NT2/D1 (cell line): ENCODE data around the gene SLC27A3.
"Not testable (repeated sequence)": the region's sequence is repeated elsewhere in the genome, so short reads cannot be mapped to it uniquely, and the experiment has no call there.

Experiments
- YY1 ChIP-seq: IDR thresholded peaks from 2 replicates; pipeline ENCODE4 v1.6.1; 2011; ENCODE audit not compliant: insufficient read length, insufficient read depth
- ZNF274 ChIP-seq: IDR thresholded peaks from 2 replicates; pipeline ENCODE4 v1.6.1; 2011; ENCODE audit warnings: mild to moderate bottlenecking, low read depth, low read length

GRCh38 chr1:153782648-153783047 is 7.4 kb downstream of the SLC27A3 start:
- TF ChIP-seq YY1, ZNF274: not testable (repeated sequence)
